HG02885 (cell line): Measurements from ENCODE around the gene MAP4K2.
"Not testable (repeated sequence)": the region's sequence is repeated elsewhere in the genome, so short reads cannot be mapped to it uniquely, and the experiment has no call there.

Experiments used
- ATAC-seq: cut with Tn5 transposase; IDR thresholded peaks from one replicate; pipeline ENCODE4 v1.9.1; 2021; ENCODE audit warnings: mild to moderate bottlenecking; ENCODE audit not compliant: unreplicated experiment, poor library complexity

MAP4K2 gene

DNA sequence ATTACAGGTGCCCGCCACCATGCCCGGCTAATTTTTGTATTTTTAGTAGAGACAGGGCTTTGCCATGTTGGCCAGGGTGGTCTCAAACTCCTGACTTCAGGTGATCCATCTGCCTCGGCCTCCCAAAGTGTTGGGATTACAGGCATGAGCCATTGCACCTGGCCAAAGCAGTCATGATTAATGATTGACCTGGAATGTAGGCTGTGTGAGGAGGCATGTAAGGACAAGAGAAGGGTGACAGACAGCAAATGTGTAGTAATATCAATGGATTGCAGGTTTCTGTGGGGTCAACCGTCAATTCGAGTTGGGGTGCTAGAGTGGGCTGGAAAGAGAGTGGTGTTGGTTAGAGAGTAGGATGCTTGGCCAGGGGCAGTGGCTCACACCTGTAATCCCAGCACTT lies 12.4 kb upstream of the MAP4K2 start:
- not testable (repeated sequence) for ATAC-seq

DNA sequence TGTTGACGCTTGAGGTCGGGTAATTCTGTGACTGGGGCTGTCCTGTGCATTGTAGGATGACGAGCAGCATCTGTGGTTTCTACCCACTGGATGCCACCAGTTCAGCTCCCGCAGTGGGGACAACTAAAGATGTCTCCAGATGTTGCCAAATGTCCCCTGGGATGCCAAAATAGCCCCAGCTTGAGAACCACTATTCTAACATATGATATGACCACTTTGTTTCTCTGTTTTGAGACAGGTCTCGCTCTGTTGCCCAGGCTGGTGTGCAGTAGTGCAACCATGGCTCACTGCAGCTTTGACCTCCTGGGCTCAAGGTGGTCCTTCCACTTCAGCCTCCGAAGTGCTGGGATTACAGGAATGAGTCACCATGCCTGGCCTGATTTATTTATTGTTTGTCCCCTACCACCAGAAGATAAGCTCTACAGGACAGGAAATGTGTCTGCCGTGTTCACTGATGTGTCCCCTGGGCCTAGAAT lies 11.7 kb upstream of the MAP4K2 start:
- ATAC-seq = peak; percentile 34

DNA sequence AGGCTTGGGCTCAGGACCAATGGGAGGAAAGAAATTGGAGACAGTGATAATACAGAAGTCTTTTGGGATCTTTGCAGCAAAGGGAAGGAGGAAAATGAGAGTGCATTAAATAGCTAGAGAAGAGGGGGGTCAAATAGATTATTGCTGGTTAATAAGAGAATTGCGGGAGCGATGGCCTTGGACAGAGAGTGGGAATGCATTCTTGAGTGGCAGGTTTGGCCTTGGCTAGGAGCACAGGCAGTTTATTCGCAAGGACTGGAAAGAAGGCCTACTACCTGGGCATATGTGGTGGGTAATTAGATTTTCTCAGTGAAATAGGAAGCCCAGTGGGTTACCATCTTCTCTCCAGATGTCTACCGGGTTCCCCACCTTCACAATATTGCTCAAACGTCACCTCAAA lies 10.8 kb upstream of the MAP4K2 start:
- ATAC-seq = no peak

DNA sequence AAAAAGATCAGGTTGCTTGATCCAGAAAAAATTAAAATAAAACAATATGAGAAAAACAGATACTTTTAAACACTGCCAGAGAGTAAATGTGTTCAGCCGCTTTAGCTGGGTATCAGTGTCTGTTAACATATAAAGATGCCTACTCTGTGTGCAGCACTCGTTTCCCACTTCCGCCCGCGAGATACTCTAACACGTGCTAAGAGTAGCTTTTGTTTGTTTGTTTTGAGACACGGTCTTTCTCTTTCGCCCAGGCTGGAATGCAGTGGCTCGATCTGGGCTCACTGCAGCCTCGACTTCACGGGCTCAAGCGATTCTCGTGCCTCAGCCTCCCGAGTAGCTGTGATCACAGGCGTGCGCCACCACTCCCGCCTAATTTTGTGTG lies 7.9 kb upstream of the MAP4K2 start:
- ATAC-seq = no peak

DNA sequence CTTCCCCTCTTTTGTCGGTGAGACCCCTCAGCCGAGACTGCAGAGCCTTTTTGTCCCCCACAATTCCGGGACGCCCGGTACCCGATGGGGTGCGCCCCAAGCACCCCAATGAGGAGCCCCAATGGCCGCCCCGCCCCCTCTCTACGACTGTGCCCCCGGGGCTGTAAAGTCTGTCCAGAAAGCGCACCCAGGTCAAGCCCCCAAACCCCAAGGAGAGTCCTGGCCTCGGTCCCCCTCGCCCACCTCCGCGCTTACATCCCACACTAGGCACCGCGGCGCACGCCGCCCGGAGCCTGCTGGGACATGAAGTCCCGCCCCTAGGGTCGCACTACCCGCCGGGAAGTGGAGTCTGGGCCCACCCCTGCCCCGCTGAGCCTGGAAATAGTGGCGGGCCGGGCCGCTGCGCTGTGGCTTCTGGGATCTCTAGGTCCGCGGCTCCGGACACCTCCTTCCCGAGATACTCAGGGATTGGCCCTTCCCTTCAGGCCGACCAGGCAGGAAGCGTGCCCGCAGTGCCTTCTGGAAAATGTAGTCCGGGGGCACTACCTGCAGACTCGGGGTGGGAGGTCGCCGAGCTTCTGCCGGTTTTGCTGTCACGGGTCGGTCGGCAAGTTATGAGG lies 7.4 kb upstream of the MAP4K2 start, which contains the start of gene MEN1:
TSS of gene MEN1 (minus strand) at position 281 of the 620 bp plus-strand sequence. CDS start 442 bp downstream, outside the sequence.
- peak; percentile 77 for ATAC-seq

DNA sequence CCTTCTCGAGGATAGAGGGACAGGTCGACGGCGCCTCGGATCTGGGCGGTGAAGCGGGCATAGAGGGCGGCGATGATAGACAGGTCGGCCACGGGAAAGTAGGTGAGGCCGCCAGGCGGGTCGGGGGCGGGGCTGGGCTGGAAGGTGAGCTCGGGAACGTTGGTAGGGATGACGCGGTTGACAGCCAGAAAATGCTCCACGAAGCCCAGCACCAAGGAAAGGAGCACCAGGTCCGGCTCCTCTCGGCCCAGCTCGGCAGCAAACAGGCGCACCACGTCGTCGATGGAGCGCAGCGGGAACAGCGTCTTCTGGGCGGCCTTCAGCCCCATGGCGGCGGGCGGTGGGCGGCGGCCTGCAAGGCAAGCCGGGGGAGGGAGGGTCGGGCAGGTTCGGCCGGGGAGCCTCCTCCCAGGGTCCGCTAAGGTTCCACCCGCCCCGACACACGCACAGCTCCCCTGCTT lies 6.8 kb upstream of the MAP4K2 start:
- peak; percentile 5 for ATAC-seq

DNA sequence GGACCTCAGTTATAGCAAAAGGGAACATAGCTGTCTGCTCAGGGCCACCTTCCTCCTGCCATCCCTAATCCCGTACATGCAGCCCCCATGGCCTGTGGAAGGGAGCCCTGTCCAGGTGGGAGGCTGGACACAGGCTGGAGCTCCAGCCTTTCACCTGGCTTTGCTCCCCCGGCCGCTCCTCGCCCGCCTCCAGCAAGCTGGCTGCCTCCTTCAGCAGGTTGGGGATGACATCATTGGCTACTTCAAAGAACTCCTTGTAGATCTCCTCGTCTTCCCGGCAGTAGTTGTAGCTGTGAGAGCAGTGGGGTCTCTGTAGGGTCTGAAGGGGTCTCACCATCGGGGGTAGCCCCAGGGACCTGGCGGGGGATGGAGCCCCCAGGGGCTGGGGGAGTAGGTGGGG lies 2.5 kb upstream of the MAP4K2 start:
- ATAC-seq = no peak

DNA sequence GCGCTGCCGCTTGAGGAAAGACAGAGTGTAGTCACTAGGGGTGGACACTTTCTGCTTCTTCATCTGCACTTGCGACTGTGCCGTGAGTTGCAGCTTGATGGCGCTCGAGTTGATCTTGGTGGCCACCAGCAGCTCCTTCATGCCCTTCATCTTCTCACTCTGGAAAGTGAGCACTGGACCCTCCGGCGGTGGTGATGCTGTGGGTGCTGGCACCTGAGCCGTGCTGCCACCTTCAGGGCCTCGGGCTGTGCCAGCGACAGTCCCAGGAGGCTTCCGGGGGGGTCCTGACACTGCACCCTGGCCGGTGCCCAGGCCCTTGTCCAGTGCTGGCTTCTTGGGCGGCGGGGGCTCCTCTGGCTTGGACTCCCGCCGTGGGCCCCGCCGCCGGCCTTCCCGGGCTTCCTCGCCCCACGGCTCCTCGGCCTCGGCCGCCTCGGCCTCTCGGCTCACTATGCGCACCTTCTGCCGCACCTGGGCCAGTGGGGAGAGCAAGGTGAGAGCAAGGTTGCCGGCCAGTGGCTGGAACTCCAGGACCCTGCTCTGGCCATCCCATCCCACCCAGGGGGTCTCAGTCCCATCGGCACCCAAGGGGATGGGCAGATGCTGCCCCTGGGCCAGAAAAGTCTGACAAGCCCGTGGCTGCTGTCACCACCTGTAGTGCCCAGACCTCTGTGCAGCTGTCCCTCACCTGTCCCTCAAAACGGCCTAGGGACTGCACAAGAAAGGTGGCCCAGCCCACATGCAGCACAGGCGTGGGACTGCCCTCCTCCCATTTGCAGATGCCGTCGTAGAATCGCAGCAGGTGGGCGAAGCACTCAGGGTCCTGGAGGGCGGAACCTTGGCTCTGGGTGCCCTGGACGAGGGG lies 1.6 kb upstream of the MAP4K2 start:
- ATAC-seq = no peak

DNA sequence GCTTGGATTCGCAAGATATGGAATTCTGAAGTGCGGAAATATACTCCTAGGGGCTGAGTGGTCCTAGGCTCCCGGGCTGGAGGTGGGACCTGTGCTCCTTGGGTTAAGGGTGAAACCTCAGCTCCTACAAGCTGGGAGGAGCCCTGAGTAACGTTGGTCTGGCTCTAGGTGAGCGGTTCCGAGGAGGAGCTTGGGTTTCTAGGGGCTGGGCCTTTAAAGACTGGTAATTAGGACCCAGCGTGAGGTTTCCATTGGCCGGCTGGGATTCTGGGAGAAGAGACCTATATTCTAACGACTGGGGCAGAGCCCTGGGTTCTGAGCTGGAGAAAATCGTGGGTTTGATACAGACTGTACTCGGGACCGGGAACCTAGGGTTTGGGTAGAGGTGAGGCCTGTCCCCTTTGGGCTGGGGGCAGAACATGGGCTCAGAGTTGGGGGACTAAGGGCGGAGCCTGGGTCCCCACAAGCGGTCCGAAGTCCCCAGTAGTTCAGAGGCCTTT lies 882 bp upstream of the MAP4K2 start:
- no peak for ATAC-seq

DNA sequence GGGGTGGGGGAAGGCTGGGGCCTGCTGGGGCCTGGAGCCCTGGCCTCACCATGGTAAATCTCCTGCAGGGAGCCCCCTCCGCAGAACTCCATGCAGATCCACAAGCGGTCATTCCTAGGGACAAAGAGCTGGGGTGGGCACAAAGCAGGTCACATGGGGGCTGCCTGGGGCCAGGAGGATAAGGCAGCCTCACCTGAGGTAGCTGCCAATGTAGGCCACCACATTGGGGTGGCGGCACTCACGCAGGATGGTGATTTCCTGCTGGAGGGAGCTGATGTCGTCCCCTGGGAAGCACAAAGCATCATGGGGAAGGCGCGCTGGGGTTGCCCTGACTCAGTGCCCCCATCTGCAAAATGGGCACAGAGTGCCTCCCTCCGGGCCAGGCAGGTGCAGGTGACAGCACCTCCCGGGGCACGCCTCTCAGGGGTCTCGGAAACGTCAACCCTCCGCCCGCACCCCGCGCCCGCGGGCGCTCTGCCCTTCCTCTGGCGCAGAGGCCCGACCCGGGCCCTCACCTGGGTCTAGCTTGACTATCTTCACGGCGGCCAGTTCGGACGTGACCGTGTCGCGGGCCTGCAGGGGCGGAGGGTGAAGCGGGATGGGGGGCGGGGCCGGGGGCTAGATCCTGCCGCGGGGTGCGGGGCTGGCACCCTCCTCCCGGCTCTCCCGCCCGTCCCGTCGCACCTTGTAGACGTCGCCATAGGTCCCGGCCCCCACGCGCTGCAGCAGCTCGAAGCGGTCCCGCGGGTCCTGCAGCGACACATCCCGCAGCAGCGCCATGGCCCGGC lies 450 bp downstream of the MAP4K2 start:
- ATAC-seq = peak; percentile 26

DNA sequence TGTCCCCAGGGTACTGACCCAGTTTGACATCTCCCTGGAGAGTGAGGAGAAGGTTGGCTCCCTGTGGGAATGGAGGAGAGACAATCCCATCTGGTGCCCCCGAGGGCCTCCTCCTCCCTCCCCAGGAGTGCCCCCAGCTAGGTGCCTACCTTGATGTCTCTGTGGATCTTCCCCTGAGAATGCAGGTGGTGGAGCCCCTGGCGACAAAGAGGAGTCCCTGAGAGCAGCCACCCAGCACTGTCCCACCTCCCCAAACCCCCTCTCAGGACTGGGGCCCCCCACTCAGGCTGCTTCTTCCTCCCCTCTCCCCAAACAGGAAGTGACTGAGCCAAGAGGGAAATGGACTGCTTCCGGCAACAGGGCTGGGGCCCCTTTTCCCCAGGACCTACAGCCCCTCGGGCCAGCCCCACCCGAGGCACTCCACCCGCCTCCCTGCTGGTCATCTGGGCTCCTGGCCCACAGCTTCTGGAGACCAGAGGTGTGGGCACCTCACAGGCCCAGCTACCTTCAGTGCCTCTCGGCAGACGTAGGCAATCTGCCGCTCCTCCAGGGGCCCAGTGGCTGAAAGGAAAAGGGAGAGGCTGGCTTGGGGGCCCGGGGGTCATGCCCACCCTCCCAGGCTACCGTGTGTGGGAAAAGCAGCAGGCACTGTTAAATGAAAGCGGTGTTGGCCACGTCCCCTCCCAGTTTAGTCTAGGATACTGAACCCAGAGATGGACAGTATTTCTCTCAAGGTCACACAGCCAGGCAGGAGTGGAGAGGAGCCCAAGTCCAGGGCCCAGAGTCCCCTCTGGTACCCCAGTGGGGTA lies 1.2 kb downstream of the MAP4K2 start:
- no peak for ATAC-seq

DNA sequence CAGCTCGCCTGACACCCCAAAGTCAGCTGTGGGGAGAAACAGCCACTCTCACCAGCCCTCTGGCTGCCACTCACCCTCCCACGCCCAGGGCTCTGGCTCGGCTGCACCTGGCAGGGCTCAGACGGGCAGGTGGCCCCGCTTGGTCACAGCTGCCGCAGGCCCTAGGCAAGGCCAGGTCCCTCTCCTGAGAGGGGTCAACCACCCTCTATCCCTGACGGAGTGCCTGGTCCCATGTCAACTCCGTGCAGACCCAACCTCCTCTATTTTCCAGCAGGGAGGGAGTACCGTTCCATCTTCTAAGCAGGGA lies 1.9 kb downstream of the MAP4K2 start:
- no peak for ATAC-seq

DNA sequence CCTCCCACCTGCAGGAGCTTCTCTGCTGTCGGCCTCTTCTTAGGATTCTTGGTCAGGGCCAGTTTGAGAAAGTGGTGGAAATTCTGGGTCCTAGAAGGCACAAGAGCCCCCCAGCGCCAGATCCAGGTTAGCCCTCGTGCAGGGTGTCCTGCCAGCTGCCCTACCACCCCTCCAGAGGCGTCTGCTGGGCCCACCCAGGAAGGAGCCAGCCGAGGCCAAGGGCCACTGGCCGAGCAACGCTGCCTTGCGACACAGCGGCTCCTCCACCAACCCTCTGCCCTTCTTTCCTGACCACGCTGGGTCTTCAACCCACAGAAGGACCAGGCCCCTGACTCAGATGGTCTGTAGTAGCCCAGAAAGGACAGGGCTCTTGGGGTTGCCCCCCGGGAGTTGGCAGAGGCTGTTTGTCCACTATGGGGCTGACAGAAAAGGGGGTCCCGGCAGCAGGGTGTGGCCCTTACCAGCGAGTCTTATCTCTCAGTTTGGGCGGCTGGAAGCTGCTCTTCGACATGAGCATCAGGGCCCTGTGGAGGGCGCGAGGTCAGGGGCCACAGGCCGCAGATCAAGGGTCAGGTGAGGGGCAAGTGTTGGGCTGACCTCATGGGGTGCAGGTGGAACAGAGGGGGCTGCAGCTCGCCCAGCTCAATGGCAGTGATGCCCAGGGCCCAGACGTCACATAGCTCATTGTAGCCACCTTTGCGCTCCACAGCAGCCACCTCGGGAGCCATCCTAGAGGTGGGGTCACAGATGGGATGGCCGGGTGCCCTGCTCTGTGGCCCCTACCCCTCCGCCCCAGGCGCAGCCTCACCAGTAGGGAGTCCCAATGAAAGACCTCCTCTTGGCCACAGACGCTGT lies 2.5 kb downstream of the MAP4K2 start:
- no peak for ATAC-seq

DNA sequence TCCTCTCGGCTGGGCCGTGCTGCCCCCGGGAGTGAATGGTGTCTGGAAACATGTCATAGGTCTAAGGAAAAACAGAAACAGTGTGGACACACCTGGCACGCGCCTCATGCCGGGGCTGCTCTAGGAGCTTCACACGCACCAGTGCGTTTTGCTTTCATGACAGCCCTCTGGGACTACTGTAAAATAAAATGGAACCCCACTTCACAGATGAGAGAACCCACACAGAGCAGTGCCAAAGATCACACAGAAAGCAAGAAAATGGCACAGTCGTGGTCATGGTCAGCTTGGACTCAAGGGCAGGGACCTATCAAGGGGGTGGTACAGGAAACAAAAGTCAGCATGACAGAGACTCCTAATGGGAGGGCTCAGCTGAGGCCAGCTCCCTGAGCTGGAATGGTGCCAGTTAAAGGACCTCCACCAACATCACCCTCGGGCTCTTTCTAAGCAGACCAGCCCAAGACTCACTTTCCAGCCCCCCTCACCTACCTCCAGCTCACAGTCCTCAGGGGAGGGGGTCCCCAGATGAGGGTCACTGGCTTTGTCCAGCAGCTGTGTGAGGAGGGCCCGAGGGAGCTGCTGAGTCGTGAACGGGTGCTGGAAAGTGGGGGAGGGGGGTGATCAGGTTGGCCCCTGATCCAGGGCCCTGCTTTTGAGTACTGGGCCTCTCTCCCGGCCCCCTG lies 3.3 kb downstream of the MAP4K2 start:
- no peak for ATAC-seq

DNA sequence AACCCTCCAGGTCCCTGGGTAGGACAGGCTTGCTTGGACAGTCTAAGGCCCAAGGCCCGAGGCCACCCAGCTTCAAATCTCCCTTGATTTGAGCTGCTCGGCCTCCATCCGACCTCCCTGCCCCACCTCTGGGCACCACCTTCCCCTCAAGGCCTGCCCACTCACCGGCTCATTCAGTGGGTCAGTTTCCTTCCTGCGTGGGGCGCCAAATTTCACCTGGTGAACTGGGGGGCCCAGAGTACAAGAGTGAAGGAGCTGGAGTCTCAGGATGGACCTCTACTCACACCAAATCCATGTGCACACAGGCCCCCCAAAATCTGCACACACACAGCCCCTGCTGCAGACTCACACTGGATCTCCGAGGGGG lies 3.8 kb downstream of the MAP4K2 start:
- no peak for ATAC-seq

DNA sequence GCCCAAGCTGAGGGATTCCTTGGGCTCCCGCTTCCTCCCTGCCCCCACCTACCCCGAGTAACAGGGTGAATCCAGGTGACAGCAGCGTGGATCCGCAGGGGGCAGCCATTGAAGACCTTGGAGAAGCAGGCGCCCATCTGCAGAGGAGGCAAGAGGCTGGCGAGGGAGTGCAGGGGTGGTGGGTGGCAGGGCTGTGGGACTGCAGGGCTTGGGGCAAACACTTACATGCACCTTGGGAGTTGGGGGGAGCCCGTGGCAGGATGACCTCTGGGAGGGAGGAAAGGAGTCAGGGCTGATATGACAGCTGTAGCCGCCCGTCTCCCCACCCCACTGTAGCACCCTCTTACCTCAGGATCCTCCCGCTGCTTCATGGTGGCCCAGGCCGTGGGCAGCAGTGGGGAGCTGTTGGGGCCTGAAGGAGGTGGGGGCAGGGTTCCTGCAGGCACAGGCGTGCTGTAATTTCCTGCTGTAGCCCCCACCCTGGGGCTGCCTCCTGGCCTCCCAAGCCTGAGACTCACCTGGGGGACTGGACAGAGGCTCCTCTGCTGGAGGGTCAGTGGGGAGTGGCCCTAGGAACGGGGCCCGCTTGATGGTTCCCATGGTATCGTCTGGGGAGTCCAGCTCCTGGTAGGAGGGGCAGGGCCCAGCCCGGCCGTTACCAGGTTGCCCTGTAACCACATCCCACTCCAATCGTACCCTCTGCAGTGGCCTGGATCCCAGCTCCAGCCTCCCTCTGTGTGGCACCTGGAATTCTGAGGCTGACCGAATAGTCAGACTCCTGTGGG lies 6.1 kb downstream of the MAP4K2 start:
- no peak for ATAC-seq

DNA sequence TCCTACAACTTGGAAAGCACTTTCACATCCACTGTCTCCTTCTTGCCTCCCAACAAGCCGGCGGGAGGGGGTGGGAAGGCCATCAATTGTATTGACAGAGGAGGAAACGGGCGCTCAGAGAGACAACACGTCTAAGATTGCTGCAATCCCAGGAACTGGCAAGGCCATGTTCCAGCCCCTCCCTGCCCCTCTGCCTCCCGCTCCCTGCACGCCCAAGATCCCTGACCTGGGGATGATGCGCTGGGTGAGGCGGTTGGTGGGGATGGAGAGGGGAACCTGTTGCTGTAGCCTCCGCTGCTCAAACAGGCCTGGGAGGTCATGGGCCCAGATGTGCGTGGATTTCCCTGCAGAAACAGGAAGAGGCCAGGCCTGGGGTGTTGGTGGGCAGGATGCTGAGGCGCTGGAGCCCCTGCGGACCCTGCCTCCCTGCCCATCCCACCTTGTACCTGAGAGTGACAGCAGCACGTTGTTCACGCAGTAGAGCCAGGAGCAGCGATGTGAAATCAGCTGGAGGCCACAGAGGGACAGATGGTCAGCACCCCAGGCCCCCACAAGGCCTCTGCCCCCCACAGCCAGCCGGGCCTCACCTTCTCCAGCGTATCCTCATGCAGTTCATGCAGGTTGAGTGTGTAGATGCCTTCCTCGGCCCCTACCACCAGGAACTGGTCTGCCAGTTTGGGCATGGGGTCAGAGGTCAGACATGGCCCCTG lies 6.8 kb downstream of the MAP4K2 start:
- ATAC-seq = no peak
